Measurements from ENCODE around the gene FLT3.
"Not testable (repeated sequence)": the region's sequence is repeated elsewhere in the genome, so short reads cannot be mapped to it uniquely, and the experiment has no call there.

FLT3 gene

GRCh38 chr13:28097503-28097902 is 2.9 kb downstream of the FLT3 start:
- Histone ChIP-seq H3K36me3 (no peaks in the 10 kb centered on the region), H3K4me1 (ENCODE audit: control insufficient read depth in 1 of 2, insufficient read depth in 1 of 2, low read depth in 1 of 2, low read length in 1 of 2) (peaks cover 24 to 32% of the 10 kb centered on the region in 2 experiments), H3K27me3 (peaks cover 54% of the 10 kb centered on the region), H3K27ac (no peak overlapping the region), H3K9me3 (no peaks in the 10 kb centered on the region), H3K4me3 (ENCODE audit: low read depth in 1 of 2, low read length in 1 of 2) (no peak overlapping the region)
- no peak for TF ChIP-seq CTCF (IDR thresholded peaks at IDR 0.05)

- Histone ChIP-seq H3K36me3 (no peaks in the 10 kb centered on the region), H3K27ac (no peak overlapping the region), H3K9me3 (no peaks in the 10 kb centered on the region), H3K27me3 (peaks cover 22% of the 10 kb centered on the region), H3K4me1 (ENCODE audit: control insufficient read depth in 1 of 2, insufficient read depth in 1 of 2, low read depth in 1 of 2, low read length in 1 of 2) (peaks cover 8 to 11% of the 10 kb centered on the region in 2 experiments), H3K4me3 (ENCODE audit: low read depth in 1 of 2, low read length in 1 of 2) (no peak overlapping the region)
- no peak for TF ChIP-seq CTCF (IDR thresholded peaks at IDR 0.05)
Observed at GRCh38 chr13:28094306-28094705, 6.1 kb downstream of the FLT3 start.

- Histone ChIP-seq H3K27me3 (peaks cover 18% of the 10 kb centered on the region), H3K9me3 (no peaks in the 10 kb centered on the region), H3K4me3 (ENCODE audit: low read depth in 1 of 2, low read length in 1 of 2) (no peak overlapping the region), H3K4me1 (ENCODE audit: control insufficient read depth in 1 of 2, insufficient read depth in 1 of 2, low read depth in 1 of 2, low read length in 1 of 2) (peaks cover 8 to 10% of the 10 kb centered on the region in 2 experiments), H3K36me3 (no peaks in the 10 kb centered on the region), H3K27ac (no peak overlapping the region)
- no peak for TF ChIP-seq CTCF (IDR thresholded peaks at IDR 0.05)
Observed at GRCh38 chr13:28093881-28094280, 6.5 kb downstream of the FLT3 start.

GRCh38 chr13:28092431-28092830 is 7.9 kb downstream of the FLT3 start:
- H3K27me3 ChIP-seq: peaks cover 3% of the 10 kb centered on the region
- H3K9me3 ChIP-seq: no peaks in the 10 kb centered on the region
- no peaks in the 10 kb centered on the region for H3K36me3 ChIP-seq
- H3K4me3 ChIP-seq (ENCODE audit: low read depth in 1 of 2, low read length in 1 of 2): no peak overlapping the region
- no peak for TF ChIP-seq CTCF (IDR thresholded peaks at IDR 0.05)
- H3K4me1 ChIP-seq (ENCODE audit: control insufficient read depth in 1 of 2, insufficient read depth in 1 of 2, low read depth in 1 of 2, low read length in 1 of 2): peaks cover 8 to 10% of the 10 kb centered on the region in 2 experiments
- H3K27ac ChIP-seq: no peak overlapping the region

- no peak overlapping the region for H3K27ac ChIP-seq
- H3K9me3 ChIP-seq: no peaks in the 10 kb centered on the region
- no peak overlapping the region for H3K4me3 ChIP-seq (ENCODE audit: low read depth in 1 of 2, low read length in 1 of 2)
- H3K36me3 ChIP-seq: no peaks in the 10 kb centered on the region
- H3K27me3 ChIP-seq: no peaks in the 10 kb centered on the region
- no peak for TF ChIP-seq CTCF (IDR thresholded peaks at IDR 0.05)
- peaks cover 2 to 3% of the 10 kb centered on the region in 2 experiments for H3K4me1 ChIP-seq (ENCODE audit: control insufficient read depth in 1 of 2, insufficient read depth in 1 of 2, low read depth in 1 of 2, low read length in 1 of 2)
Observed at GRCh38 chr13:28089065-28089464, 11.3 kb downstream of the FLT3 start.

- not testable (repeated sequence) for H3K27ac ChIP-seq; H3K4me1 ChIP-seq (ENCODE audit: control insufficient read depth in 1 of 2, insufficient read depth in 1 of 2, low read depth in 1 of 2, low read length in 1 of 2); H3K4me3 ChIP-seq (ENCODE audit: low read depth in 1 of 2, low read length in 1 of 2); H3K36me3 ChIP-seq; H3K27me3 ChIP-seq; H3K9me3 ChIP-seq
Observed at GRCh38 chr13:28077820-28078219, 22.6 kb downstream of the FLT3 start.

Data from neutrophil (primary cell).